Tibial nerve (tissue), 3 donors: ENCODE results near the gene WDR75.

ENCODE experiments used
- CTCF ChIP-seq, 5 experiments: fragments of 200-600 bp in 3 of 5; fragments of 450-650 bp in 2 of 5; sonication (generic) in 3 of 5; IDR thresholded peaks; one replicate each; pipeline ENCODE4 v1.5.1; 2016 to 2019; ENCODE audit warnings: antibody characterized with exemption in 5 of 5, mild to moderate bottlenecking in 3 of 5, moderate library complexity in 2 of 5
- POLR2A ChIP-seq, 2 donors: fragments of 450-650 bp; IDR thresholded peaks; one replicate each; pipeline ENCODE4 v1.6.1; 2017; ENCODE audit warnings: antibody characterized with exemption in 2 of 2, mild to moderate bottlenecking in 2 of 2, moderate library complexity in 2 of 2

DNA sequence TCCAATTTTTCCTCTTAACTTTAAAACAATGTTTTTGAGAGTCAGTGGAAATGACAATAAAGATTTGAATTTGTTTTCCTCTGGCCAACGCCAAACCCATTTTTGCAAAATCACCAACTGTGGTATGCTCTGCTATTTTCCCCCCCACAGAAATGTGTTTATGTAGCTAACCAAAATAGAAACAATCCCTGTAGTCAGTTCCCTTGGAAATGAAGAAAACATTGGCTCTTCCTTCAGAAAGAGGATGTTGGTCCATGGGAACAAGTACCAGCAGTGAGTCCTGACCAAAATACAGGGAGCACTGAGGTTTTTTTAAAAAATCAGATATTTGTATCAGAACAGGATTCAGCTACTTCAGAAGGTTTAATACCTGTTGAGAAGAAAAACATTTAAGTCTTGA, 74.0 kb downstream of the WDR75 start:
- no peak for TF ChIP-seq CTCF (IDR thresholded peaks at IDR 0.05)
- TF ChIP-seq POLR2A (IDR thresholded peaks at IDR 0.05) = no peak
